Measurements from ENCODE around the gene CEP112. TPM values are rescaled to one million over a fixed set of nuclear protein-coding genes. Genes with fewer than 3 reads are reported as not detected.

The CEP112 gene
- total RNA-seq, 1 experiment from 2014 or later, result 6.1 TPM

GRCh38 chr17:66215529-66215911 is 23.6 kb upstream of the CEP112 start:
- H3K4me3 Mint-ChIP-seq, result no peak overlapping the region
- CTCF ChIA-PET, result interaction anchor here (1.6 kb wide), 1 partner anchor 14 kb away, joined by 3 read pairs; no protein-coding TSS in a partner anchor

DNA sequence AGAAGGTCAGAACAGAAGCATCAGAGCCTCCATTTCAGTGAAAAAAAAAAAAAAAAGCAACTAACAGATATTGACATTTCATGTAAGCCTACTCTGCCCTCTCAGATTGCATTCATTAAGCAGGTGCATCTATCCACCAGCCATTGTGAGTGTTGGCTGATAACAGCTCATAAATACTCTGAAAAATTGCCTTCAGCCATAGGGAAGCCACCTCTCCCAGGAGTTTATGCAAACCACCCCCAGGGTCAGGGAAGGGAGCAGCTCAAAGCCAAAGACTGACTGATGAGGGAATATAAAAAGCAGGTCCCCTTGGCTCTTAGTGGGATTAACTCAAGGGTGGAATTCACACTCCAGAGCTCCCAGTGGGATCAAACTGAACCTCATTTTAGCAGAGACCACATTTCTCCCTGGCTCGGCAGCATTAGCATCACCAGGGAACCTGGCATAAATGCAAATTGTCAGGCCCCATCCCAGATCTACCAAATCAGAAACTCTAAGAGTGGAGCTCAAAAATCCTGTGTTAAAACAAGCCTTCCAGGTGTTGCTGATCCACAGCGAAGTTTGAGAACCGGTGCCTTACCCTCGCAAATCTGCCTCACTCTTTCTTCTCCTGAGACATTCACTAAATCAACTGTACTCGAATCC is 23.1 kb upstream of the CEP112 start:
- DNase-seq (ENCODE audit: low spot score) (no peak), ATAC-seq (no peak)
- POLR2A ChIA-PET, result no interaction called here
- Mint-ChIP-seq H3K27ac (no peak overlapping the region), H3K27me3 (ENCODE audit: low read depth) (no peaks in the 10 kb centered on the region; the same call in 1 of the 2 replicates), H3K4me3 (no peak overlapping the region), H3K9me3 (no peaks in the 10 kb centered on the region), H3K36me3 (no peaks in the 10 kb centered on the region), H3K4me1 (peaks cover 13% of the 10 kb centered on the region)
- CTCF ChIA-PET, result interaction anchor here (0.5 to 1.6 kb wide), 2 partner anchors 13 to 1252 kb away, joined by 3 to 6 read pairs; no protein-coding TSS in a partner anchor
- TF ChIP-seq, protein P1, sequence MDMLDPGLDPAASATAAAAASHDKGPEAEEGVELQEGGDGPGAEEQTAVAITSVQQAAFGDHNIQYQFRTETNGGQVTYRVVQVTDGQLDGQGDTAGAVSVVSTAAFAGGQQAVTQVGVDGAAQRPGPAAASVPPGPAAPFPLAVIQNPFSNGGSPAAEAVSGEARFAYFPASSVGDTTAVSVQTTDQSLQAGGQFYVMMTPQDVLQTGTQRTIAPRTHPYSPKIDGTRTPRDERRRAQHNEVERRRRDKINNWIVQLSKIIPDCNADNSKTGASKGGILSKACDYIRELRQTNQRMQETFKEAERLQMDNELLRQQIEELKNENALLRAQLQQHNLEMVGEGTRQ (CRISPR knock-in tag; IDR thresholded peaks at IDR 0.05), result no peak
- TF ChIP-seq ZBTB21 (CRISPR knock-in tag; IDR thresholded peaks at IDR 0.05; ENCODE audit: borderline replicate concordance), result no peak

More at GRCh38 chr17:66215529-66215911, 23.6 kb upstream of the CEP112 start:
- Mint-ChIP-seq H3K9me3 (no peaks in the 10 kb centered on the region), H3K36me3 (no peaks in the 10 kb centered on the region), H3K4me1 (peaks cover 8% of the 10 kb centered on the region), H3K27me3 (ENCODE audit: low read depth) (peaks cover 2% of the 10 kb centered on the region; the same call in 1 of the 2 replicates), H3K27ac (no peak overlapping the region)
- ATAC-seq (no peak), DNase-seq (ENCODE audit: low spot score) (no peak)
- POLR2A ChIA-PET, result no interaction called here
- TF ChIP-seq ZBTB21 (CRISPR knock-in tag; IDR thresholded peaks at IDR 0.05; ENCODE audit: borderline replicate concordance), result no peak

DNA sequence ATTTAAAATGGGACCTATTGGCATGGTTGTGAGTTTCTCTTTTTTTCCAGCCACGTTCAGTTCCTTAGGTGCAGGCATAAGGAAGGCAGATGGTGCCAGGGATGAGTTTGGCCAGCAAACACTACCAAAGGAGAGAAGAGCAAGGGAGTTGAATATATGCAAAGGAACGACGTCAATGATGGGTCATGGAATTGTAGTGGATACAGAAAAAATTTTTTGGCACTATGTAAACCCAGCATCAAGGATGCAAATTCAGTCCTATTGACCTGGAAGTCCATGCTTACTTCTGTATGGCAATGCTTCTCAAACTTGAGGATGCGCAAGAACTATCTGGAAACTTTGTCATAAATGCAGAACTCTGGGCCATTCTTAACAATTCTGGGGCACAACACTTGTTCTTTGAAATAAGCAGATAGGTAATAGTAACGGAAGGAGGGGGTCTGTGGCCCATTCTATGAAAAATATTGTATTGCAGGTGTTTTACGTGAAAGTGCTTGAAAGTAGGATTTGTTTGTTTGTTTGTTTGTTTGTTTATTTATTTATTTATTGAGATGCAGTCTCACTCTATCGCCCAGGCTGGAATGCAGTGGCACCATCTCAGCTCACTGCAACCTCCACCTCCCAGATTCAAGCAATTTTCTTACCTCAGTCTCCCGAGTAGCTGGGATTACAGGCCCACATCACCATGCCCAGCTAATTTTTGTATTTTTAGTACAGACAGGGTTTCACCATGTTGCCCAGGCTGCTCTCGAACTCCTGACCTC is 19.3 kb upstream of the CEP112 start:
- Mint-ChIP-seq H3K27me3 (ENCODE audit: low read depth) (peaks cover 5% of the 10 kb centered on the region), H3K4me1 (peaks cover 20% of the 10 kb centered on the region), H3K27ac (no peak overlapping the region), H3K4me3 (no peak overlapping the region), H3K36me3 (peaks cover 15% of the 10 kb centered on the region), H3K9me3 (peaks cover 21% of the 10 kb centered on the region)
- DNase-seq (ENCODE audit: low spot score) (no peak), ATAC-seq (no peak)
- ChIA-PET CTCF (interaction anchor here (1.0 kb wide), 1 partner anchor 10 kb away, joined by 3 read pairs; no protein-coding TSS in a partner anchor), POLR2A (no interaction called here)
- TF ChIP-seq ZSCAN18 (CRISPR knock-in tag; IDR thresholded peaks at IDR 0.05), result no peak
- no peak for TF ChIP-seq NR2C2 (CRISPR knock-in tag; IDR thresholded peaks at IDR 0.05)
- TF ChIP-seq, protein P2, sequence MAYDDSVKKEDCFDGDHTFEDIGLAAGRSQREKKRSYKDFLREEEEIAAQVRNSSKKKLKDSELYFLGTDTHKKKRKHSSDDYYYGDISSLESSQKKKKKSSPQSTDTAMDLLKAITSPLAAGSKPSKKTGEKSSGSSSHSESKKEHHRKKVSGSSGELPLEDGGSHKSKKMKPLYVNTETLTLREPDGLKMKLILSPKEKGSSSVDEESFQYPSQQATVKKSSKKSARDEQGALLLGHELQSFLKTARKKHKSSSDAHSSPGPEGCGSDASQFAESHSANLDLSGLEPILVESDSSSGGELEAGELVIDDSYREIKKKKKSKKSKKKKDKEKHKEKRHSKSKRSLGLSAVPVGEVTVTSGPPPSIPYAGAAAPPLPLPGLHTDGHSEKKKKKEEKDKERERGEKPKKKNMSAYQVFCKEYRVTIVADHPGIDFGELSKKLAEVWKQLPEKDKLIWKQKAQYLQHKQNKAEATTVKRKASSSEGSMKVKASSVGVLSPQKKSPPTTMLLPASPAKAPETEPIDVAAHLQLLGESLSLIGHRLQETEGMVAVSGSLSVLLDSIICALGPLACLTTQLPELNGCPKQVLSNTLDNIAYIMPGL (CRISPR knock-in tag; IDR thresholded peaks at IDR 0.05), result no peak
- TF ChIP-seq, protein P3, sequence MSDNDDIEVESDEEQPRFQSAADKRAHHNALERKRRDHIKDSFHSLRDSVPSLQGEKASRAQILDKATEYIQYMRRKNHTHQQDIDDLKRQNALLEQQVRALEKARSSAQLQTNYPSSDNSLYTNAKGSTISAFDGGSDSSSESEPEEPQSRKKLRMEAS (CRISPR knock-in tag; IDR thresholded peaks at IDR 0.05), result no peak
- TF ChIP-seq NR1H2 (CRISPR knock-in tag; IDR thresholded peaks at IDR 0.05), result no peak
- TF ChIP-seq STAT6 (CRISPR knock-in tag; conservative IDR thresholded peaks at IDR 0.05; ENCODE audit: low read depth), result no peak
- TF ChIP-seq NFE2L1 (CRISPR knock-in tag; IDR thresholded peaks at IDR 0.05), result no peak
- no peak for TF ChIP-seq ARID4B (CRISPR knock-in tag; IDR thresholded peaks at IDR 0.05; ENCODE audit: borderline replicate concordance)
- TF ChIP-seq ESRRA (CRISPR knock-in tag; IDR thresholded peaks at IDR 0.05; ENCODE audit: borderline replicate concordance), result no peak
- no peak for TF ChIP-seq KAT7 (CRISPR knock-in tag; IDR thresholded peaks at IDR 0.05; ENCODE audit: borderline replicate concordance)
- TF ChIP-seq ZNF138 (CRISPR knock-in tag; conservative IDR thresholded peaks at IDR 0.05), result no peak
- TF ChIP-seq, protein P4, sequence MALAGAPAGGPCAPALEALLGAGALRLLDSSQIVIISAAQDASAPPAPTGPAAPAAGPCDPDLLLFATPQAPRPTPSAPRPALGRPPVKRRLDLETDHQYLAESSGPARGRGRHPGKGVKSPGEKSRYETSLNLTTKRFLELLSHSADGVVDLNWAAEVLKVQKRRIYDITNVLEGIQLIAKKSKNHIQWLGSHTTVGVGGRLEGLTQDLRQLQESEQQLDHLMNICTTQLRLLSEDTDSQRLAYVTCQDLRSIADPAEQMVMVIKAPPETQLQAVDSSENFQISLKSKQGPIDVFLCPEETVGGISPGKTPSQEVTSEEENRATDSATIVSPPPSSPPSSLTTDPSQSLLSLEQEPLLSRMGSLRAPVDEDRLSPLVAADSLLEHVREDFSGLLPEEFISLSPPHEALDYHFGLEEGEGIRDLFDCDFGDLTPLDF (CRISPR knock-in tag; IDR thresholded peaks at IDR 0.05), result no peak

All from WTC11 (cell line).